Esophagus muscularis mucosa (tissue), 4 donors: ENCODE data around the gene NQO2. TPM values are rescaled to one million over a fixed set of nuclear protein-coding genes. Genes with fewer than 3 reads are reported as not detected.
A peak's percentile ranks its signal among the peaks of the same experiment; 100 is the strongest.
"Not testable (repeated sequence)": the region's sequence is repeated elsewhere in the genome, so short reads cannot be mapped to it uniquely, and the experiment has no call there.

ENCODE experiments used
- DNase-seq: peaks from one replicate; pipeline ENCODE4 v3.0.0-alpha.2; 2017; ENCODE audit errors: extremely low spot score
- H3K27ac ChIP-seq, 4 donors: fragments of 200-600 bp; sonication (generic); replicated peaks in 1 of 4; 1 replicate in 3 of 4; 2 replicates in 1 of 4; pipeline ENCODE4 v1.5.1; 2016 to 2019; ENCODE audit warnings: mild to moderate bottlenecking in 1 of 4
- H3K27me3 ChIP-seq, 4 donors: fragments of 200-600 bp; sonication (generic); one replicate each; pipeline versions ENCODE4 v1.5.1 to v1.6.0; 2016 to 2019
- H3K36me3 ChIP-seq, 4 donors: fragments of 200-600 bp; sonication (generic); one replicate each; pipeline ENCODE4 v1.5.1; 2016 to 2019
- H3K4me1 ChIP-seq, 4 donors: fragments of 200-600 bp; sonication (generic); one replicate each; pipeline ENCODE4 v1.5.1; 2016 to 2019
- H3K4me3 ChIP-seq, 4 donors: fragments of 200-600 bp; sonication (generic); 1 replicate in 2 of 4; 2 replicates in 2 of 4; pipeline ENCODE4 v1.5.1; 2016 to 2019; ENCODE audit warnings: mild to moderate bottlenecking in 4 of 4, moderate library complexity in 1 of 4
- H3K9me3 ChIP-seq, 4 donors: fragments of 200-600 bp; sonication (generic); 1 replicate in 3 of 4; 2 replicates in 1 of 4; pipeline ENCODE4 v1.5.1; 2016 to 2019
- CTCF ChIP-seq, 3 experiments: fragments of 200-600 bp in 2 of 3; fragments of 450-650 bp in 1 of 3; sonication (generic) in 2 of 3; IDR thresholded peaks; one replicate each; pipeline ENCODE4 v1.5.1; 2017 to 2019; ENCODE audit warnings: antibody characterized with exemption in 3 of 3, mild to moderate bottlenecking in 2 of 3, moderate library complexity in 1 of 3
- EP300 ChIP-seq: sonication (generic); formaldehyde crosslinking; IDR thresholded peaks from one replicate; pipeline ENCODE4 v1.6.1; 2017; ENCODE audit warnings: antibody characterized with exemption
- POLR2A ChIP-seq: fragments of 450-650 bp; IDR thresholded peaks from one replicate; pipeline ENCODE4 v1.6.1; 2017; ENCODE audit warnings: antibody characterized with exemption, moderate library complexity, mild to moderate bottlenecking, low read depth
- POLR2AphosphoS5 ChIP-seq, 2 donors: sonication (generic); formaldehyde crosslinking; IDR thresholded peaks; one replicate each; pipeline ENCODE4 v1.6.1; 2017; ENCODE audit warnings: antibody characterized with exemption in 2 of 2
- WGBS: methylation state at CpG from one replicate; pipeline ENCODE4 v1.1.5; 2018; 5-methylcytosine and 5-hydroxymethylcytosine counted together
- intact Hi-C: fragments of 100-400 bp; cut with DNase I; formaldehyde crosslinking; loops from one replicate; pipeline ENCODE4 v1.15.1; 2023
- total RNA-seq, 4 donors: library from RNA; depleted of rRNA; stranded (reverse); fragments of >200 nt; gene quantifications; one replicate each; pipeline versions ENCODE4 v1.1.0 to v1.2.1, GENCODE V29; 2016

The NQO2 gene
- total RNA-seq, 4 donors from 2014 or later: 22.9 to 31.3 (median 27.2) TPM

- Histone ChIP-seq H3K27ac (peak overlapping the region in 1 of 4 donors; percentile 22), H3K36me3 (peaks cover 11 to 31% (median 22%) of the 10 kb centered on the region in 4 donors), H3K27me3 (no peaks in the 10 kb centered on the region), H3K9me3 (no peaks in the 10 kb centered on the region), H3K4me3 (no peak overlapping the region), H3K4me1 (peaks cover 25 to 42% (median 33%) of the 10 kb centered on the region in 4 donors)
- TF ChIP-seq CTCF (IDR thresholded peaks at IDR 0.05) (peak in 2 of 3 experiments; percentile 32 to 45), EP300 (no peak), POLR2AphosphoS5 (IDR thresholded peaks at IDR 0.05) (peak in 1 of 2 donors; percentile 6), POLR2A (no peak)
- intact Hi-C loops: no loop called here
- DNase-seq: no peak
- WGBS: 71% methylated on average over 2 of the region's 2 CpGs
Measured at GRCh38 chr6:3001773-3002293, 2.1 kb downstream of the NQO2 start.

GRCh38 chr6:3003226-3003625, 3.5 kb downstream of the NQO2 start:
- DNase-seq, H3K27ac ChIP-seq: not testable (repeated sequence)
- 93% methylated on average over 2 of the region's 5 CpGs for WGBS

GRCh38 chr6:3005077-3005476, 5.4 kb downstream of the NQO2 start:
- TF ChIP-seq POLR2A: no peak
- TF ChIP-seq CTCF (IDR thresholded peaks at IDR 0.05): no peak
- TF ChIP-seq EP300: no peak
- TF ChIP-seq POLR2AphosphoS5 (IDR thresholded peaks at IDR 0.05): no peak
- no peak for DNase-seq
- Histone ChIP-seq H3K27me3 (no peaks in the 10 kb centered on the region), H3K4me1 (peaks cover 20 to 28% (median 21%) of the 10 kb centered on the region in 4 donors), H3K36me3 (peaks cover 19 to 62% (median 51%) of the 10 kb centered on the region in 4 donors), H3K27ac (no peak overlapping the region), H3K9me3 (no peaks in the 10 kb centered on the region), H3K4me3 (no peak overlapping the region)
- intact Hi-C loops: loop anchor here (2.0 kb wide), 1 partner anchor 42 kb away; no protein-coding TSS in a partner anchor
- 96% methylated on average over 9 of the region's 9 CpGs for WGBS

More at GRCh38 chr6:3003226-3003625, 3.5 kb downstream of the NQO2 start:
- H3K9me3 ChIP-seq, intact Hi-C loops, H3K4me3 ChIP-seq, H3K27me3 ChIP-seq: not testable (repeated sequence)
- peaks cover 25 to 40% (median 33%) of the 10 kb centered on the region in 4 donors for H3K4me1 ChIP-seq
- H3K36me3 ChIP-seq: peaks cover 11 to 43% (median 34%) of the 10 kb centered on the region in 4 donors

- peaks cover 27 to 70% (median 59%) of the 10 kb centered on the region in 4 donors for H3K36me3 ChIP-seq
- TF ChIP-seq CTCF (IDR thresholded peaks at IDR 0.05): no peak
- no peak for TF ChIP-seq POLR2AphosphoS5 (IDR thresholded peaks at IDR 0.05)
- no peak for TF ChIP-seq POLR2A
- TF ChIP-seq EP300: no peak
- intact Hi-C loops: loop anchor here (2.0 kb wide), 1 partner anchor 41 kb away; no protein-coding TSS in a partner anchor
Measured at GRCh38 chr6:3005874-3006273, 6.2 kb downstream of the NQO2 start.

GRCh38 chr6:3006476-3006875, 6.8 kb downstream of the NQO2 start:
- no peak overlapping the region for H3K4me3 ChIP-seq
- TF ChIP-seq POLR2AphosphoS5 (IDR thresholded peaks at IDR 0.05) (no peak), POLR2A (no peak), CTCF (IDR thresholded peaks at IDR 0.05) (no peak), EP300 (no peak)
- H3K36me3 ChIP-seq: peaks cover 30 to 76% (median 62%) of the 10 kb centered on the region in 4 donors
- WGBS: 94% methylated on average over 5 of the region's 5 CpGs
- peaks cover 6 to 14% (median 8%) of the 10 kb centered on the region in 4 donors for H3K4me1 ChIP-seq
- intact Hi-C loops: no loop called here
- no peak for DNase-seq
- no peak overlapping the region for H3K27ac ChIP-seq
- H3K9me3 ChIP-seq: peaks cover 0 to 7% (median 2%) of the 10 kb centered on the region in 4 donors
- H3K27me3 ChIP-seq: no peaks in the 10 kb centered on the region

More at GRCh38 chr6:3005874-3006273, 6.2 kb downstream of the NQO2 start:
- DNase-seq: no peak
- H3K27ac ChIP-seq: no peak overlapping the region
- H3K9me3 ChIP-seq: peaks cover 0 to 1% (median 0%) of the 10 kb centered on the region in 4 donors
- no peak overlapping the region for H3K4me3 ChIP-seq
- peaks cover 12 to 20% (median 14%) of the 10 kb centered on the region in 4 donors for H3K4me1 ChIP-seq
- H3K27me3 ChIP-seq: no peaks in the 10 kb centered on the region
- WGBS: 94% methylated on average over 8 of the region's 9 CpGs
